ENCODE measurements around the gene CACNG8. TPM values are rescaled to one million over a fixed set of nuclear protein-coding genes. Genes with fewer than 3 reads are reported as not detected.

The CACNG8 gene
- total RNA-seq, 2 donors from 2014 or later, result 0.48 to 4.8 TPM

DNA sequence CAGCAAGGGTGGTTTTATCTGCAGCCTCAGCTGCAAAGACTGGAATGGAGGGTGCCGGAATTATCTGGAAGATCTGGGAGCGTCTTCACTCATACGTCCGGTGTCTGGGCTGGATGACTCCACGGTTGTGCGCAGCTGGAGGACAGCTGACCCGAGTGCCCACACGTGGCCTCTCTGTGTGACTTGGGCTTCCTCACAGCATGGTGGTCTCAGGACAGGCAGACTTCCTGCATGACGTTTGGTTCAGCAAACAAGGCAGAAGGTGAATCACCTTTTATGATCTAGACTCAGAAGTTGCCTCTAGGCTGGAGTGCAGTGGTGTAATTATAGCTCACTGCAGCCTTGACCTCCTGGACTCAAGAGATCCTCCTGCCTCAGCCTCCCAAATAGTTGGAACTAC, 61.9 kb downstream of the CACNG8 start:
- no peak overlapping the region for H3K27ac Mint-ChIP-seq
- no peak for TF ChIP-seq CTCF (conservative IDR thresholded peaks at IDR 0.05)

GRCh38 chr19:54026656-54027055, 63.9 kb downstream of the CACNG8 start:
- H3K27ac Mint-ChIP-seq, result no peak overlapping the region
- 91 to 100% methylated on average over 6 to 7 of the region's 7 CpGs for WGBS, 2 experiments (ENCODE audit: insufficient coverage in 1 of 2, insufficient read length in 1 of 2)

More for the DNA sequence above, 61.9 kb downstream of the CACNG8 start:
- 89 to 91% methylated on average over 9 of the region's 9 CpGs for WGBS, 2 experiments (ENCODE audit: insufficient coverage in 1 of 2, insufficient read length in 1 of 2)
- no peaks in the 10 kb centered on the region for H3K9me3 ChIP-seq (ENCODE audit: control insufficient read depth, low read length)
- Mint-ChIP-seq H3K9me3 (peaks cover 5% of the 10 kb centered on the region), H3K4me3 (no peak overlapping the region), H3K4me1 (peaks cover 12% of the 10 kb centered on the region), H3K27me3 (ENCODE audit: insufficient read depth) (peaks cover 15% of the 10 kb centered on the region), H3K36me3 (ENCODE audit: low read depth) (no peaks in the 10 kb centered on the region)
- H3K4me3 ChIP-seq (ENCODE audit: low read length), result no peak overlapping the region
- H3K4me1 ChIP-seq (ENCODE audit: control insufficient read depth, insufficient read depth, low read length), result no peaks in the 10 kb centered on the region
- no peak overlapping the region for H3K9ac ChIP-seq (ENCODE audit: extremely low read depth, low read length, poor library complexity, severe bottlenecking)
- no peak overlapping the region for H3K27ac ChIP-seq (ENCODE audit: low read depth, low read length)
- no peak for DNase-seq
- H3K27me3 ChIP-seq (ENCODE audit: control insufficient read depth, insufficient read depth, low read length, poor library complexity, severe bottlenecking), result no peaks in the 10 kb centered on the region
- no peaks in the 10 kb centered on the region for H3K36me3 ChIP-seq (ENCODE audit: control insufficient read depth, insufficient read depth, low read length)

GRCh38 chr19:54029301-54029700, 66.6 kb downstream of the CACNG8 start:
- no peak for DNase-seq
- no peaks in the 10 kb centered on the region for H3K36me3 ChIP-seq (ENCODE audit: control insufficient read depth, insufficient read depth, low read length)
- peaks cover 7% of the 10 kb centered on the region for H3K27me3 Mint-ChIP-seq (ENCODE audit: insufficient read depth)
- WGBS, 2 experiments (ENCODE audit: insufficient coverage in 1 of 2, insufficient read length in 1 of 2), result 94 to 100% methylated on average over 2 to 3 of the region's 3 CpGs
- H3K9me3 Mint-ChIP-seq, result no peaks in the 10 kb centered on the region
- H3K27me3 ChIP-seq (ENCODE audit: control insufficient read depth, insufficient read depth, low read length, poor library complexity, severe bottlenecking), result no peaks in the 10 kb centered on the region
- no peaks in the 10 kb centered on the region for H3K4me1 ChIP-seq (ENCODE audit: control insufficient read depth, insufficient read depth, low read length)
- H3K4me3 Mint-ChIP-seq, result no peak overlapping the region
- TF ChIP-seq CTCF (conservative IDR thresholded peaks at IDR 0.05), result no peak
- peak overlapping the region; percentile 15 for H3K27ac Mint-ChIP-seq
- H3K9ac ChIP-seq (ENCODE audit: extremely low read depth, low read length, poor library complexity, severe bottlenecking), result no peak overlapping the region
- H3K36me3 Mint-ChIP-seq (ENCODE audit: low read depth), result no peaks in the 10 kb centered on the region
- peaks cover 13% of the 10 kb centered on the region for H3K4me1 Mint-ChIP-seq
- H3K4me3 ChIP-seq (ENCODE audit: low read length), result no peak overlapping the region
- no peaks in the 10 kb centered on the region for H3K9me3 ChIP-seq (ENCODE audit: control insufficient read depth, low read length)
- H3K27ac ChIP-seq (ENCODE audit: low read depth, low read length), result no peak overlapping the region

More at GRCh38 chr19:54026656-54027055, 63.9 kb downstream of the CACNG8 start:
- Histone ChIP-seq H3K36me3 (ENCODE audit: control insufficient read depth, insufficient read depth, low read length) (no peaks in the 10 kb centered on the region), H3K27ac (ENCODE audit: low read depth, low read length) (no peak overlapping the region), H3K9me3 (ENCODE audit: control insufficient read depth, low read length) (no peaks in the 10 kb centered on the region), H3K9ac (ENCODE audit: extremely low read depth, low read length, poor library complexity, severe bottlenecking) (no peak overlapping the region), H3K4me3 (ENCODE audit: low read length) (no peak overlapping the region), H3K4me1 (ENCODE audit: control insufficient read depth, insufficient read depth, low read length) (no peaks in the 10 kb centered on the region), H3K27me3 (ENCODE audit: control insufficient read depth, insufficient read depth, low read length, poor library complexity, severe bottlenecking) (no peaks in the 10 kb centered on the region)
- DNase-seq, result no peak
- H3K36me3 Mint-ChIP-seq (ENCODE audit: low read depth), result no peaks in the 10 kb centered on the region
- peaks cover 15% of the 10 kb centered on the region for H3K27me3 Mint-ChIP-seq (ENCODE audit: insufficient read depth)
- H3K9me3 Mint-ChIP-seq, result peaks cover under 1% of the 10 kb centered on the region
- no peak overlapping the region for H3K4me3 Mint-ChIP-seq
- TF ChIP-seq CTCF (conservative IDR thresholded peaks at IDR 0.05), result no peak
- H3K4me1 Mint-ChIP-seq, result peaks cover 13% of the 10 kb centered on the region
